H9 (cell line): Measurements from ENCODE around the gene LTV1. TPM values are rescaled to one million over a fixed set of nuclear protein-coding genes. Genes with fewer than 3 reads are reported as not detected.

Experiments used
- DNase-seq: peaks from one replicate; pipeline ENCODE4 v3.0.0-alpha.2; 2017
- H2AFZ ChIP-seq: one replicate; pipeline ENCODE4 v1.6.1; 2013; ENCODE audit warnings: mild to moderate bottlenecking, low read length, control low read depth, moderate library complexity
- H2AK5ac ChIP-seq: 2 replicates; pipeline ENCODE4 v1.6.1; 2013; ENCODE audit warnings: low read length, control low read depth, mixed read lengths; ENCODE audit not compliant: insufficient read length
- H2BK120ac ChIP-seq: one replicate; pipeline ENCODE4 v1.6.1; 2013; ENCODE audit warnings: low read depth, mild to moderate bottlenecking, low read length, control low read depth, inconsistent platforms; ENCODE audit not compliant: poor library complexity, severe bottlenecking
- H2BK12ac ChIP-seq: 2 replicates; pipeline ENCODE4 v1.6.1; 2013; ENCODE audit warnings: low read length, control low read depth, mixed read lengths, low read depth; ENCODE audit not compliant: insufficient read length
- H2BK15ac ChIP-seq: 2 replicates; pipeline ENCODE4 v1.6.1; 2013; ENCODE audit warnings: low read depth, low read length, control low read depth
- H2BK20ac ChIP-seq: one replicate; pipeline ENCODE4 v1.6.1; 2013; ENCODE audit warnings: low read depth, mild to moderate bottlenecking, low read length, control low read depth, inconsistent platforms; ENCODE audit not compliant: poor library complexity, severe bottlenecking
- H2BK5ac ChIP-seq: 2 replicates; pipeline ENCODE4 v1.6.1; 2013; ENCODE audit warnings: low read length, control low read depth, mixed read lengths; ENCODE audit not compliant: insufficient read length
- H3K14ac ChIP-seq: 2 replicates; pipeline ENCODE4 v1.6.1; 2013; ENCODE audit warnings: low read length, control low read depth; ENCODE audit not compliant: insufficient read depth
- H3K18ac ChIP-seq: 2 replicates; pipeline ENCODE4 v1.6.1; 2013; ENCODE audit warnings: low read depth, mild to moderate bottlenecking, mixed read lengths, low read length, control low read depth; ENCODE audit not compliant: insufficient read length
- H3K23ac ChIP-seq: 2 replicates; pipeline ENCODE4 v1.6.1; 2013; ENCODE audit warnings: low read length, control low read depth, mixed read lengths, low read depth; ENCODE audit not compliant: insufficient read length
- H3K23me2 ChIP-seq: 2 replicates; pipeline ENCODE4 v1.6.1; 2013; ENCODE audit warnings: low read depth, mild to moderate bottlenecking, mixed read lengths, low read length, control low read depth; ENCODE audit not compliant: insufficient read length, poor library complexity, severe bottlenecking
- H3K27ac ChIP-seq: 2 replicates; pipeline ENCODE4 v1.5.1; 2013; ENCODE audit warnings: low read length, control low read depth, mixed read lengths, low read depth; ENCODE audit not compliant: insufficient read length
- H3K27me3 ChIP-seq: 2 replicates; pipeline ENCODE4 v1.6.1; 2013; ENCODE audit warnings: low read length, control low read depth, inconsistent platforms; ENCODE audit not compliant: insufficient read depth
- H3K4ac ChIP-seq: 2 replicates; pipeline ENCODE4 v1.6.1; 2013; ENCODE audit warnings: low read depth, mild to moderate bottlenecking, control low read depth, inconsistent platforms, low read length, moderate library complexity
- H3K4me1 ChIP-seq: 2 replicates; pipeline ENCODE4 v1.6.1; 2013; ENCODE audit warnings: low read length, control low read depth, inconsistent platforms; ENCODE audit not compliant: insufficient read depth
- H3K4me2 ChIP-seq: 2 replicates; pipeline ENCODE4 v1.6.1; 2013; ENCODE audit warnings: low read length, control low read depth, mixed read lengths; ENCODE audit not compliant: insufficient read length, insufficient read depth
- H3K56ac ChIP-seq: 2 replicates; pipeline ENCODE4 v1.6.1; 2013; ENCODE audit warnings: low read depth, mild to moderate bottlenecking, mixed read lengths, low read length, control low read depth; ENCODE audit not compliant: insufficient read length
- H3K79me1 ChIP-seq: 2 replicates; pipeline ENCODE4 v1.6.1; 2013; ENCODE audit warnings: low read depth, mild to moderate bottlenecking, moderate library complexity, low read length, control low read depth, inconsistent platforms; ENCODE audit not compliant: insufficient read depth, poor library complexity, severe bottlenecking
- H3K79me2 ChIP-seq: 2 replicates; pipeline ENCODE4 v1.6.1; 2013; ENCODE audit warnings: low read length, control low read depth, inconsistent platforms; ENCODE audit not compliant: insufficient read depth
- H3K9ac ChIP-seq: 2 replicates; pipeline ENCODE4 v1.6.1; 2013; ENCODE audit warnings: low read length, control low read depth, mixed read lengths; ENCODE audit not compliant: insufficient read length; ENCODE audit errors: extremely low read depth
- H3K9me3 ChIP-seq: one replicate; pipeline ENCODE4 v1.6.1; 2013; ENCODE audit warnings: low read depth, low read length, inconsistent platforms; ENCODE audit not compliant: control insufficient read depth
- H3T11ph ChIP-seq: one replicate; pipeline ENCODE4 v1.6.1; 2013; ENCODE audit warnings: mild to moderate bottlenecking, low read length, control low read depth, inconsistent platforms
- H4K20me1 ChIP-seq: one replicate; pipeline ENCODE4 v1.6.1; 2013; ENCODE audit not compliant: control insufficient read depth, insufficient read length, insufficient read depth
- H4K5ac ChIP-seq: 2 replicates; pipeline ENCODE4 v1.6.1; 2013; ENCODE audit warnings: low read depth, mild to moderate bottlenecking, mixed read lengths, low read length, control low read depth; ENCODE audit not compliant: insufficient read length
- H4K8ac ChIP-seq: replicated peaks from 2 replicates; pipeline ENCODE4 v1.6.1; 2013; ENCODE audit warnings: low read length, control low read depth, mixed read lengths, low read depth; ENCODE audit not compliant: insufficient read length
- H4K91ac ChIP-seq: 2 replicates; pipeline ENCODE4 v1.6.1; 2013; ENCODE audit warnings: low read depth, mild to moderate bottlenecking, moderate library complexity, mixed read lengths, low read length, control low read depth; ENCODE audit not compliant: insufficient read length
- H3K27ac Mint-ChIP-seq, 3 experiments: 2 replicates in 2 of 3; 3 replicates in 1 of 3; pipeline ENCODE4 v1.8.0; 2020 to 2021; ENCODE audit warnings: mixed read lengths in 3 of 3, mild to moderate bottlenecking in 1 of 3, moderate library complexity in 1 of 3
- H3K27me3 Mint-ChIP-seq: 2 replicates; pipeline ENCODE4 v1.8.0; 2021; ENCODE audit warnings: low read depth, mild to moderate bottlenecking, moderate library complexity, mixed read lengths
- H3K36me3 Mint-ChIP-seq, 3 experiments: 2 replicates in 2 of 3; 3 replicates in 1 of 3; pipeline ENCODE4 v1.8.0; 2020 to 2021; ENCODE audit warnings: low read depth in 3 of 3, mixed read lengths in 3 of 3; ENCODE audit not compliant: insufficient read depth in 1 of 3
- H3K4me1 Mint-ChIP-seq, 2 experiments: 2 replicates each; pipeline ENCODE4 v1.8.0; 2020; ENCODE audit warnings: mixed read lengths in 2 of 2
- H3K4me3 Mint-ChIP-seq, 2 experiments: 2 replicates in 1 of 2; 3 replicates in 1 of 2; pipeline ENCODE4 v1.8.0; 2020 to 2021; ENCODE audit warnings: mild to moderate bottlenecking in 2 of 2, mixed read lengths in 2 of 2, moderate library complexity in 1 of 2
- H3K9me3 Mint-ChIP-seq, 2 experiments: 2 replicates in 1 of 2; 3 replicates in 1 of 2; pipeline ENCODE4 v1.8.0; 2020; ENCODE audit warnings: mild to moderate bottlenecking in 2 of 2, mixed read lengths in 2 of 2, moderate library complexity in 1 of 2
- CTCF ChIP-seq: fragments of 200-600 bp; sonication (generic); conservative IDR thresholded peaks from 3 replicates; pipeline ENCODE4 v1.8.0; 2021; ENCODE audit warnings: antibody characterized with exemption, mild to moderate bottlenecking
- WGBS: extraction: QIAGEN DNeasy Blood & Tissue Kit; methylation state at CpG from one replicate; pipeline ENCODE4 v1.1.7; 2013; ENCODE audit warnings: missing lambda C conversion rate, low lambda C conversion rate, mixed read lengths; ENCODE audit not compliant: insufficient read length; ENCODE audit errors: extremely low coverage; 5-methylcytosine and 5-hydroxymethylcytosine counted together
- total RNA-seq: library from RNA; stranded (reverse); gene quantifications from 2 replicates; pipeline ENCODE4 v1.2.1, GENCODE V29; 2021

The LTV1 gene
- total RNA-seq, 1 experiment from 2014 or later: 62.9 TPM

- H3K23ac ChIP-seq: no peak overlapping the region
- no peaks in the 10 kb centered on the region for H4K20me1 ChIP-seq
- Mint-ChIP-seq H3K4me3 (no peak overlapping the region), H3K36me3 (no peaks in the 10 kb centered on the region), H3K27me3 (peaks cover 4% of the 10 kb centered on the region; the same call in 1 of the 2 replicates), H3K9me3 (no peaks in the 10 kb centered on the region), H3K4me1 (peaks cover 10 to 13% of the 10 kb centered on the region in 2 experiments), H3K27ac (no peak overlapping the region)
- H3K14ac ChIP-seq: no peak overlapping the region
- no peak overlapping the region for H3K9ac ChIP-seq
- H4K91ac ChIP-seq: no peak overlapping the region
- no peak overlapping the region for H2BK12ac ChIP-seq
- H4K8ac ChIP-seq: no peak overlapping the region
- no peaks in the 10 kb centered on the region for H3K79me1 ChIP-seq
- 100% methylated on average over 1 of the region's 2 CpGs for WGBS
- no peaks in the 10 kb centered on the region for H3K23me2 ChIP-seq
- no peak overlapping the region for H2BK15ac ChIP-seq
- DNase-seq: no peak
- no peak overlapping the region for H3K27ac ChIP-seq
- no peak overlapping the region for H3T11ph ChIP-seq
- no peak overlapping the region for H2AFZ ChIP-seq
- H2AK5ac ChIP-seq: no peak overlapping the region
- no peak overlapping the region for H3K56ac ChIP-seq
- 0 out of 2 replicates have a peak, but pooled peaks cover 2% of the 10 kb centered on the region for H3K4me1 ChIP-seq
- no peaks in the 10 kb centered on the region for H3K79me2 ChIP-seq
- H2BK120ac ChIP-seq: no peak overlapping the region
- H3K4me2 ChIP-seq: no peak overlapping the region
- H2BK5ac ChIP-seq: no peak overlapping the region
- no peak overlapping the region for H3K18ac ChIP-seq
- no peak overlapping the region for H4K5ac ChIP-seq
- H3K4ac ChIP-seq: no peak overlapping the region
- no peak for TF ChIP-seq CTCF
- H3K9me3 ChIP-seq: no peaks in the 10 kb centered on the region
- H3K27me3 ChIP-seq: no peaks in the 10 kb centered on the region
- H2BK20ac ChIP-seq: no peak overlapping the region
Observed at GRCh38 chr6:143900358-143900757, 57.2 kb downstream of the LTV1 start.
